Activated CD8-positive, alpha-beta memory T cell treated with anti-CD3 and anti-CD28 coated beads for 48 hours (primary cell): ENCODE data around the gene MKS1.
A peak's percentile ranks its signal among the peaks of the same experiment; 100 is the strongest.

Source experiments
- DNase-seq, 3 experiments: peaks; one replicate each; pipeline ENCODE4 v3.0.0-alpha.2; 2020; ENCODE audit warnings: low read depth in 2 of 3, low spot score in 2 of 3

MKS1 gene

DNA sequence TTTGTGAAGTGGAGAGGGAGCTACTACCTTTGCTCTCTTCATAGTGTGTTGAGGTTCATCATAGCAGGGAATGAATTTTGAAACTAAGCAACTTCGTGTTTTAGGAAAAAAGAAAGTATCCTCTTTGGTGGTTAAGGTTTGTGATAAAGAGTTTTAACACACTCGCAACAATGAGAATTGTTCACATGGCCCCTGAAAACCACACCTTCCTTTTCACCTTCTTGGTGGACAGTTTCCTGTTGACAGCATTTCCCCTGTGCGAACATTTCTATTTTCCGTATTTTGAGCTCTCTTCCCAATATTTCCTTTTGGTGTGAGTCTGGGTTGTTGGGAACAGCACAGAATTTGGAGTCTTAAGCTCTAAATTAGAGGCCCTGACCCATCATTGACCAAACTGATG lies 48.4 kb downstream of the MKS1 start:
- no peak for DNase-seq

DNA sequence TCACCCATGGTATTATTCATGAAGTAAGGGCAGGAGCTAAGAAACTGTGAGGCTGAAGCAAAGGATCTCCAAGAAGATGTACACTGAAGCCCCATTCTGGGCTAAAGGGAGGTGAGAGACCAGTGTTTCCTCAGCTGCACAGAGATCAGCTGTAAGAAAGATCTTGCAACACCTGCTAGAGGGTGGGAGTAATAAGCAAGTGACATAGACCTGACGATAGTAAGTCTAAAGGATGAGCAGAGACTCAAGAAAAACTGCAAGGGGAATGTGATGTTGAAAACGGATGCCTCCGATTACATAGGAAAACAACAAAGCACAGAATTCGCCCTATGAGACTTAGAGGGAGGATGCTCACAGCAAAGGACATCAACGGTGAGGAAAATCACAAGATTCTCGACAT lies 52.4 kb downstream of the MKS1 start, which contains the start of gene OR4D2:
Gene OR4D2 (plus strand): TSS at position 301 of the 400 bp plus-strand sequence. CDS start 2,674 bp downstream, outside the sequence.
- no peak for DNase-seq

DNA sequence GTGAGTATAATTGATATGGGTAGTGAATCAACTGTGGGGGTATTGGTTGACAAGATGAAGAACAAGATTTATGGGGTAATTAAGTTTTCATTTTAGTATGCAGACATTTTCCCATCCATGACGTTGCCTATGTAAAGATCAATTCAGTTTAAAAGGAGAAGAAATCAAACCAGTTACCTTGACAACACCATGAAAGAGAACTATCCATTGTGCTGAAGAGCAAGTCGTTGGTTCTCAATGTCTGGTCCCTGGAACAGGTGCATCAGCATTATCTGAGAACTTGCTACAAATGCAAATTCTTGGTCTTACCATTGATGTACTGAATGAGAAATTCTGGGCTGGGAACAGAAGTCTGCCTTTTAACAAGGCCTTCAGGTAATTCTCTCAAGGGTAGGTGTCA lies 53.1 kb downstream of the MKS1 start:
- no peak for DNase-seq

DNA sequence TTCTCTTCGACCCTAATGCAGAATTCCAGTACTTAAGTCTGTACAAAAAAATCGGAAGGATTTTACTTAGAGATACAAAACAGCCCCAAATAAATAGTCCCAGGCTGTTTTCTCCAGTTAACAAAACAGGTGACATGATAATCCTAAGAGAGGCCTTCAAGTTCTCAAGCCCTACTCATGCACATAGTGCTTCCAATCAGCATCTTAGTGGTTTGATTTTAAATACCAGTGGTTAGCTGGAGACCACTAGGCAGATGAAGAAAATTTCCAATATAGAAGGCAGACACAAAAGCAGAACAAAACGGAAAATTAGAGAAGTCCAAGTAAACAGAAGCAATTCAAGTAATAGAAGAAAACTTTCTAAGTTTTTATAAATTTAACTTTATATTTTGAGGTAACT lies 57.5 kb downstream of the MKS1 start:
- no peak for DNase-seq

DNA sequence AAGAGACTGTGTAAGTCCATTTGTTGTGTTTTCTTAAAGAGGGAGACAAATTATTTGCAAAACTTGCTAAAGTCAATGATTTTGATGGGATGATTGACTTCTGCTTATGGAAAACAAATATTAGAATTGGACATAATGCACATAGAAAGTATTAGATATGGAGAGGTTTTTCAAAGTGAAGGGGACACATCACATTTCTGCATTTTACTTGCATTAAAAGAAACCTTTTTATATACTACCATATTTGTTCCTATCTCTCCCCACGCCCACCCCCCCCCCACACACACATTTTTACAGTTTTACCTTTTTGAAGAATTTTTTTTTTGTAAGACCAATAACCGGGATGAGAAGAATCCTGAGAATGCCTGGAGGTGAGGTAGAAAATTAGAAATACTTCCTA lies 60.9 kb downstream of the MKS1 start:
- no peak for DNase-seq

DNA sequence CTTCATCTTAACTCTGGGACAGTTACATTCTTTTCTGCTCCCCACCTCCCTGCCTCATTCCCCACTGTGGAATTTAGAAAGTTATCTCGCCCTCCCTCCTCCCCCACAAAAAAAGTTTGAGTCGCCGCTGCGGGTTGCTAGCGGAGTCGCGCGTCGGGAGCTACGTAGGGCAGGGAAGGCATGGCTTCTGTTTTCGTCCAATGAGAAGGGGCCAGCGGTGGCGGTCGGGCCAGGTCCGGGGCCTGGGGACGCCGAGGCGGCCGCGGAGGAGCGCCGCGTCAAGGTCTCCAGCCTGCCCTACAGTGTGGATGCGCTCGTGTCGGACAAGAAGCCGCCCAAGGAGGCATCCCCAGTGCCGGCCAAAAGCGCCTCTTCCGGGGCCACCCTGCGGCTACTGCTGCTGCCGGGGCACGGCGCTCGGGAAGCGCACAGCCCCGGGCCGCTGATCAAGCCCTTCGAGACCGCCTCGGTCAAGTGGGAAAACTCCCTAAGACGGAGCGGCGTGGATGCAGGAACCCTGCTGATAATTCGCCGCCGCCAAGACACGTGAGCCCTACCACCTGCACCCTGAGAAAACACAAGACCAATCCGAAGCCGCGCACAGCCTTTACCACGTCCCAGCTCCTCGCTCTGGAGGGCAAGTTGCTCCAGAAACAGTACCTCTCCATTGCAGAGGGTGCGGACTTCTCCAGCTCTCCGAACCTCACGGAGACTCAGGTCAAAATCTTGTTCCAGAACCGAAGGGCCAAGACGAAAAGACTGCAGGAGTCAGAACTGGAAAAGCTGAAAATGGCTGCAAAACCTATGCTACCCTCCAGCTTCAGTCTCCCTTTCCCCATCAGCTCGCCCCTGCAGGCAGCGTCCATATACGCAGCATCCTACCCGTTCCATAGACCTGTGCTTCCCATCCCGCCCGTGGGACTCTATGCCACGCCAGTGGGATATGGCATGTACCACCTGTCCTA lies 61.9 kb downstream of the MKS1 start:
- DNase-seq, result peak; percentile 27 to 43 (median 31)
